GM21529 (cell line): Measurements from ENCODE around the gene CASP9.
"Not testable (repeated sequence)": the region's sequence is repeated elsewhere in the genome, so short reads cannot be mapped to it uniquely, and the experiment has no call there.

Experiments
- ATAC-seq: cut with Tn5 transposase; IDR thresholded peaks from one replicate; pipeline ENCODE4 v1.9.1; 2021; ENCODE audit not compliant: unreplicated experiment

CASP9 gene

GRCh38 chr1:15501208-15502032 is 22.6 kb downstream of the CASP9 start:
- ATAC-seq = no peak

- no peak for ATAC-seq
Observed at GRCh38 chr1:15500184-15501178, 23.5 kb downstream of the CASP9 start.

- no peak for ATAC-seq
Observed at GRCh38 chr1:15493869-15494390, 30.1 kb downstream of the CASP9 start.

GRCh38 chr1:15492596-15492995 is 31.4 kb downstream of the CASP9 start:
- no peak for ATAC-seq

GRCh38 chr1:15491010-15491409 is 33.0 kb downstream of the CASP9 start:
- not testable (repeated sequence) for ATAC-seq

- ATAC-seq = no peak
Observed at GRCh38 chr1:15489052-15489736, 34.8 kb downstream of the CASP9 start.

GRCh38 chr1:15488371-15488770 is 35.6 kb downstream of the CASP9 start:
- no peak for ATAC-seq

- ATAC-seq = not testable (repeated sequence)
Observed at GRCh38 chr1:15486844-15487610, 37.0 kb downstream of the CASP9 start.

- ATAC-seq = no peak
Observed at GRCh38 chr1:15485636-15486035, 38.4 kb downstream of the CASP9 start.

GRCh38 chr1:15484443-15484842 is 39.6 kb downstream of the CASP9 start:
- not testable (repeated sequence) for ATAC-seq

- no peak for ATAC-seq
Observed at GRCh38 chr1:15483971-15484370, 40.0 kb downstream of the CASP9 start.

- not testable (repeated sequence) for ATAC-seq
Observed at GRCh38 chr1:15482983-15483543, 41.0 kb downstream of the CASP9 start.

GRCh38 chr1:15482455-15482854 is 41.6 kb downstream of the CASP9 start:
- ATAC-seq = not testable (repeated sequence)

GRCh38 chr1:15479654-15480347 is 44.2 kb downstream of the CASP9 start:
- no peak for ATAC-seq

GRCh38 chr1:15477646-15478212 is 46.3 kb downstream of the CASP9 start:
- ATAC-seq = no peak

GRCh38 chr1:15476927-15477326 is 47.1 kb downstream of the CASP9 start:
- ATAC-seq = no peak

GRCh38 chr1:15475752-15476314 is 48.2 kb downstream of the CASP9 start, which contains the start of gene CELA2B:
CELA2B (plus strand) TSS chr1:15476104; CDS start chr1:15476126, 22 bp downstream.
- ATAC-seq = no peak

- no peak for ATAC-seq
Observed at GRCh38 chr1:15472587-15472986, 51.4 kb downstream of the CASP9 start.
